ENCODE measurements around the gene MED20. TPM values are rescaled to one million over a fixed set of nuclear protein-coding genes. Genes with fewer than 3 reads are reported as not detected.

Gene MED20
- polyA plus RNA-seq, 1 donor (not counting 4 experiments of a cell fraction or from before 2014, with no cell fraction given), result 37.5 TPM

- H3K79me2 ChIP-seq (ENCODE audit: control insufficient read depth, insufficient read depth, low read length), result peaks cover 19% of the 10 kb centered on the region
- no peak for FAIRE-seq
- no peak overlapping the region for H3K4me3 ChIP-seq (ENCODE audit: control insufficient read depth in 2 of 3, extremely low read depth in 1 of 3, insufficient read depth in 2 of 3, low read depth in 1 of 3, low read length in 3 of 3)
- no peaks in the 10 kb centered on the region for H4K20me1 ChIP-seq (ENCODE audit: control insufficient read depth, extremely low read depth, insufficient read depth, low read length)
- H3K9ac ChIP-seq (ENCODE audit: control insufficient read depth, extremely low read depth, insufficient read depth, low read length), result no peak overlapping the region
- H3K4me2 ChIP-seq (ENCODE audit: control insufficient read depth, extremely low read depth, insufficient read depth, low read depth, low read length), result no peak overlapping the region
- H3K36me3 ChIP-seq (ENCODE audit: control insufficient read depth in 2 of 2, extremely low read depth in 1 of 2, insufficient read depth in 2 of 2, low read length in 2 of 2), result peaks cover 61 to 69% of the 10 kb centered on the region in 2 experiments
- peaks cover 7% of the 10 kb centered on the region for H3K4me1 ChIP-seq (ENCODE audit: control insufficient read depth, extremely low read depth, insufficient read depth, low read length)
- H3K27me3 ChIP-seq (ENCODE audit: control insufficient read depth, extremely low read depth, insufficient read depth, low read length), result no peaks in the 10 kb centered on the region
- no peaks in the 10 kb centered on the region for H3K9me1 ChIP-seq (ENCODE audit: control insufficient read depth, extremely low read depth, insufficient read depth, low read length)
- H3K27ac ChIP-seq (ENCODE audit: control insufficient read depth, insufficient read depth, low read length), result no peak overlapping the region
- dilution Hi-C loops (cut with MboI; ENCODE audit: extremely low pct_ligation_motif_present, low sequenced_read_pairs), result no loop called here
- TF ChIP-seq CTCF (optimal IDR thresholded peaks at IDR 0.05 in 1 of 3, IDR thresholded peaks at IDR 0.05 in 1 of 3, conservative IDR thresholded peaks at IDR 0.05 in 1 of 3; ENCODE audit: extremely low read depth in 1 of 3, insufficient read depth in 2 of 3, low read length in 3 of 3) (no peak), EZH2 (IDR thresholded peaks at IDR 0.05; ENCODE audit: low read length) (no peak)
- no peaks in the 10 kb centered on the region for H3K9me3 ChIP-seq (ENCODE audit: control insufficient read depth, low read depth, low read length)
- DNase-seq (ENCODE audit: low read depth, low spot score), result no peak
- H2AFZ ChIP-seq (ENCODE audit: control insufficient read depth, low read length), result no peak overlapping the region
Measured at GRCh38 chr6:41932378-41932777, 11.4 kb upstream of the MED20 start.

- Histone ChIP-seq H3K4me1 (ENCODE audit: control insufficient read depth, extremely low read depth, insufficient read depth, low read length) (peaks cover 7% of the 10 kb centered on the region), H3K9ac (ENCODE audit: control insufficient read depth, extremely low read depth, insufficient read depth, low read length) (no peak overlapping the region), H4K20me1 (ENCODE audit: control insufficient read depth, extremely low read depth, insufficient read depth, low read length) (no peaks in the 10 kb centered on the region), H3K27ac (ENCODE audit: control insufficient read depth, insufficient read depth, low read length) (no peak overlapping the region), H3K27me3 (ENCODE audit: control insufficient read depth, extremely low read depth, insufficient read depth, low read length) (no peaks in the 10 kb centered on the region), H2AFZ (ENCODE audit: control insufficient read depth, low read length) (no peak overlapping the region), H3K4me2 (ENCODE audit: control insufficient read depth, extremely low read depth, insufficient read depth, low read depth, low read length) (no peak overlapping the region), H3K79me2 (ENCODE audit: control insufficient read depth, insufficient read depth, low read length) (peaks cover 25% of the 10 kb centered on the region), H3K36me3 (ENCODE audit: control insufficient read depth in 2 of 2, extremely low read depth in 1 of 2, insufficient read depth in 2 of 2, low read length in 2 of 2) (peaks cover 64 to 68% of the 10 kb centered on the region in 2 experiments), H3K9me1 (ENCODE audit: control insufficient read depth, extremely low read depth, insufficient read depth, low read length) (no peaks in the 10 kb centered on the region), H3K9me3 (ENCODE audit: control insufficient read depth, low read depth, low read length) (no peaks in the 10 kb centered on the region), H3K4me3 (ENCODE audit: control insufficient read depth in 2 of 3, extremely low read depth in 1 of 3, insufficient read depth in 2 of 3, low read depth in 1 of 3, low read length in 3 of 3) (no peak overlapping the region)
- FAIRE-seq, result no peak
- dilution Hi-C loops (cut with MboI; ENCODE audit: extremely low pct_ligation_motif_present, low sequenced_read_pairs), result no loop called here
- DNase-seq (ENCODE audit: low read depth, low spot score), result no peak
- TF ChIP-seq CTCF (optimal IDR thresholded peaks at IDR 0.05 in 1 of 3, IDR thresholded peaks at IDR 0.05 in 1 of 3, conservative IDR thresholded peaks at IDR 0.05 in 1 of 3; ENCODE audit: extremely low read depth in 1 of 3, insufficient read depth in 2 of 3, low read length in 3 of 3), result no peak
- TF ChIP-seq EZH2 (IDR thresholded peaks at IDR 0.05; ENCODE audit: low read length), result no peak
Measured at GRCh38 chr6:41931792-41932191, 10.9 kb upstream of the MED20 start.
